ENCODE results near the gene MYH14. TPM values are rescaled to one million over a fixed set of nuclear protein-coding genes. Genes with fewer than 3 reads are reported as not detected.
"Not testable (repeated sequence)": the region's sequence is repeated elsewhere in the genome, so short reads cannot be mapped to it uniquely, and the experiment has no call there.

The MYH14 gene
- total and polyA plus RNA-seq, 4 experiments from 2014 or later: not detected

DNA sequence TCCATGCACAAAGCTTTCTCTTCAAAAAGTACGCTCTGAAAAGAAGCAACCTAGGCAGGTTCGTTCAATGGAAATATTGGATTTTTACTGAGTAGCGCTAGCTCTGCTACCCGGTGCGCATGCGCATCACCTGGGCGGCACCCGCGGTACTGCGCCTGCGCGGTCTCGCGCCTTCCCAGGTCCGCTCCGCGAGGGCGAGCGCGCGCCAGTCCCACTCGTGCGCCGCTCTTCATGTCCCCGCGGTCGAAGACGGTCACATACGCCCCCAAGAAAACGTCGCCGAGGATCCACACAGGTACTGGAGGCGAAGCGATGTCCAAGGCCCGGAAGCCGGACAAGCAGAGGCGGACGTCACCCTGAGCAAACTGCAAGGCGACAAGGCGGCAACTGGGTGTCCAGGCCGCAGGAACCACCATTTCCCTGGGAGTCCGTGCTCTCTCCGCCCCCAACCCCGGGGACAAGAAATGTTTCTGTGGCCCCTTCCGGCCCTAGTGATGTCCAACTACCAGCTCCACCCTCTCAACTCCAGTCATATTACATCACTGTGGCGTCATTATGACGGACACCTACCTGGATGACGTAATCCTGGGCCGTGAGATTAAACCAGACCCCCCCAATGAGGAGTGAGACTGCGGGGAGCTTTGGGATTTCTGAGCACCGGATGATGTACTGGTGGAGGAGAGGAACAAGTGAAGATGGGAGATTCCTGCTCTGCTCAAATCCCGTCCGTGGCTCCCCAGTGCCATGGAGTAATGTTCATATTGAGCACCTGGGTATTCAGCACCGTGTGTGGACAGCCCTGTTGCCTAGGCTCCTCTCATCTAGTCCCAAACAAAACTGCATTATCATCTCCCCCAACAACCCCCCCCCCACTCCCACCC, 130.6 kb downstream of the MYH14 start:
- Mint-ChIP-seq H3K27ac (peak overlapping the region; percentile 69 to 98 (median 95)), H3K4me3 (peak overlapping the region; percentile 82 to 97 (median 92)), H3K36me3 (peaks cover 5 to 6% of the 10 kb centered on the region in 2 donors), H3K9me3 (peaks cover 0 to 18% (median 10%) of the 10 kb centered on the region in 8 donors), H3K4me1 (peaks cover 28 to 61% (median 41%) of the 10 kb centered on the region in 4 donors), H3K27me3 (peaks cover 14 to 38% of the 10 kb centered on the region in 2 donors)
- H3K36me3 ChIP-seq (ENCODE audit: insufficient read depth, low read length): no peaks in the 10 kb centered on the region
- ChIA-PET POLR2A (ENCODE audit: partially characterized antibody) (interaction anchor here (1.0 to 3.8 kb wide), 7 partner anchors 13 to 471 kb away, joined by 4 to 27 read pairs (median 6); partner anchors contain the start of genes JOSD2, NR1H2 and POLD1), CTCF (ENCODE audit: partially characterized antibody) (interaction anchor here (1.3 to 1.8 kb wide), 2 partner anchors 24 to 42 kb away, joined by 3 to 11 read pairs; partner anchors contain the start of gene NR1H2)
- intact Hi-C loops (cut with micrococcal nuclease): loop anchor here (1.0 to 5.0 kb wide), 4 partner anchors 23 to 470 kb away; partner anchors contain the start of genes JOSD2 and POLD1
- peaks cover 51% of the 10 kb centered on the region for H3K4me1 ChIP-seq (ENCODE audit: insufficient read depth, low read length)
- DNase-seq: peak in 3 of 5 donors; percentile 87 to 90 (median 89)
- no peaks in the 10 kb centered on the region for H3K9me3 ChIP-seq (ENCODE audit: control insufficient read depth in 1 of 2, low read length in 2 of 2)
- peak overlapping the region; percentile 67 to 76 for H3K4me3 ChIP-seq (ENCODE audit: low read length in 2 of 2)
- peaks cover 17% of the 10 kb centered on the region for H3K27me3 ChIP-seq (ENCODE audit: insufficient read depth, low read length)
- H3K27ac ChIP-seq (ENCODE audit: low read depth, low read length): peak overlapping the region; percentile 3

DNA sequence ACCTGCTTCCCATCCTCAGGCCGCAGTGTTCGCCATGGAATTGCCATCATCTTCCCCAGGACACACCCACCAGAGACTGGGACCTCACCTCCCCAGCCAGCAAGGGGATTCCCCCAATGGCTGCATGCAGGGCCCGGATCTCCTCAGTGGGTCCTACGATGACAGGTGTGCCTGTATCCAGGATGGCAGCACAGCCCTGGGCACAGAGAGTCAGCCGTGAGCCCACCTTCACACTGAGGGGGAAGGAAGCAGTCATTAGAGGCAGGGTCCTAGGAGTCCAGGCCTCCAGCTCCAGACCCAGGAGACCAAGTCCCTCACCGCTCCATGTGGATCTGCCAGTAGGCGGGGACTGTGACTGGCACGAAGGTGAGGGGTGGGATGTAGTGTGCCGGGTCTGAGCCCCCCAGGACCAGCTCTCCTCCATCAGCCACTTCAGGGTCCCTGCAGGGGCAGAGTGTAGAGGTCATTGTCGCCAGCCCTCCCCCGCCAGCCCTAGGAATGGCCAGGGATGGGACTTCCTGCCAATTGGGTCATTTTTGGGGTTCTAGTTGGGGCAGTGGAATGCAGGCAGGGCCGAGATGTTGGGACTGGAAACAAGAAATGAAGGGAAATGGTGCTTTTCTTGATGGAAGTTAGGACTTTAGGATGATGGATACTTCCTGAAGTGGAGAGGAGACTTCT, 131.5 kb downstream of the MYH14 start:
- Mint-ChIP-seq H3K27ac (peak overlapping the region in 2 of 7 donors; percentile 72 to 75), H3K36me3 (no peaks in the 10 kb centered on the region), H3K9me3 (peaks cover 0 to 12% (median 4%) of the 10 kb centered on the region in 8 donors), H3K4me3 (peak overlapping the region in 7 of 8 donors; percentile 5 to 93 (median 59)), H3K27me3 (peaks cover 8 to 30% of the 10 kb centered on the region in 2 donors), H3K4me1 (peaks cover 22 to 52% (median 34%) of the 10 kb centered on the region in 4 donors)
- Histone ChIP-seq H3K27ac (ENCODE audit: low read depth, low read length) (no peak overlapping the region), H3K36me3 (ENCODE audit: insufficient read depth, low read length) (no peaks in the 10 kb centered on the region), H3K4me3 (ENCODE audit: low read length in 2 of 2) (no peak overlapping the region), H3K4me1 (ENCODE audit: insufficient read depth, low read length) (peaks cover 44% of the 10 kb centered on the region), H3K9me3 (ENCODE audit: control insufficient read depth in 1 of 2, low read length in 2 of 2) (no peaks in the 10 kb centered on the region), H3K27me3 (ENCODE audit: insufficient read depth, low read length) (peaks cover 11% of the 10 kb centered on the region)
- CTCF ChIA-PET (ENCODE audit: partially characterized antibody): interaction anchor here (0.5 to 1.8 kb wide), 2 partner anchors 23 to 447 kb away, joined by 3 to 11 read pairs; no protein-coding TSS in a partner anchor
- POLR2A ChIA-PET (ENCODE audit: partially characterized antibody): interaction anchor here (1.2 to 3.8 kb wide), 5 partner anchors 23 to 470 kb away, joined by 3 to 27 read pairs (median 8); partner anchors contain the start of genes JOSD2 and POLD1
- intact Hi-C loops (cut with micrococcal nuclease): loop anchor here (5.0 kb wide), 1 partner anchor 47 kb away; the partner anchor contains the start of gene POLD1
- no peak for DNase-seq

DNA sequence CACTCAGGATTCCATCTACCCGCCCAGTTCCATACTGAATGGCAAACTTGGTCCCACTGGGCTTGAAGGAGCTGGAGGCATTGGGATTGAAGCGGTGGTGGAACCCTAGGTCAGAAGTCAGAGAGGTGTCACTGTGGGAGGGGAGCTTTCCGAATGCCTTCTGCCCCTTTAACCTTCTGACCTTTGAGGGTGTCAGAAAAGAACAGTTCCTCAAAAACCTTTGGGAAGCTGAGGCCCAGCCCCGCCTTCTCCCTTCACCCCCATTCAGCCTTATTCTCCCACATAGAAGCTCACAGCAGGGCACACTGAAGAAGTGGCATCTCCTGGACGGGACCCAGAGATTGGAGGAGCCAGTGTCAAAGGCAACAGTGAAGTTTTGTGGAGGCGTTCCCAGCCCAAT, 133.6 kb downstream of the MYH14 start:
- Mint-ChIP-seq H3K27me3 (peaks cover 2 to 17% of the 10 kb centered on the region in 2 donors), H3K4me1 (peaks cover 10 to 30% (median 18%) of the 10 kb centered on the region in 4 donors), H3K27ac (peak overlapping the region in 1 of 7 donors; percentile 2)
- POLR2A ChIA-PET (ENCODE audit: partially characterized antibody); H3K36me3 ChIP-seq (ENCODE audit: insufficient read depth, low read length); H3K36me3 Mint-ChIP-seq; H3K9me3 Mint-ChIP-seq; CTCF ChIA-PET (ENCODE audit: partially characterized antibody); H3K4me3 ChIP-seq (ENCODE audit: low read length in 2 of 2); H3K27ac ChIP-seq (ENCODE audit: low read depth, low read length); H3K9me3 ChIP-seq (ENCODE audit: control insufficient read depth in 1 of 2, low read length in 2 of 2); H3K27me3 ChIP-seq (ENCODE audit: insufficient read depth, low read length); H3K4me3 Mint-ChIP-seq; DNase-seq; intact Hi-C loops (cut with micrococcal nuclease): not testable (repeated sequence)
- peaks cover 23% of the 10 kb centered on the region for H3K4me1 ChIP-seq (ENCODE audit: insufficient read depth, low read length)

DNA sequence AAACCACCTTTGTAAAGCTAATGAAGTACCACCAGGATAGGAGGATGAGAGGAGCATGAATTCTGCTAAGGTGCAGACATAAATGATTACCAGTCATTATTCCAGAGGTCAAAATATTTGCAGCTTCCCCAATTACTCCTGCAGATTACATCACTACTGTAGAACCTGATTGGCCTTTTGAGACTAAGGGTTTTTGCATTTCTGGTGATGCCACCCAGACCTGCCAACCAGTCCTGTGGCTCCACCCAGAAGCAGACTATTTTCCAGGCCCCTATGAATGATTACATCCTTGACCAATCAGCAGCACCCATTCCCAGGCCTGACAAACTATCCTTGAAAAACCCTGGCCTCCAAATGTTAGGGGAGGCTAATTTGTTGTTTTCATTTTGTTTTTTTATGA, 136.9 kb downstream of the MYH14 start:
- peaks cover 3 to 7% of the 10 kb centered on the region in 2 donors for H3K27me3 Mint-ChIP-seq
- Histone ChIP-seq H3K27me3 (ENCODE audit: insufficient read depth, low read length) (no peaks in the 10 kb centered on the region), H3K4me1 (ENCODE audit: insufficient read depth, low read length) (no peaks in the 10 kb centered on the region), H3K27ac (ENCODE audit: low read depth, low read length) (no peak overlapping the region), H3K4me3 (ENCODE audit: low read length in 2 of 2) (no peak overlapping the region), H3K9me3 (ENCODE audit: control insufficient read depth in 1 of 2, low read length in 2 of 2) (no peaks in the 10 kb centered on the region), H3K36me3 (ENCODE audit: insufficient read depth, low read length) (no peaks in the 10 kb centered on the region)
- no peaks in the 10 kb centered on the region for H3K36me3 Mint-ChIP-seq
- no peak overlapping the region for H3K4me3 Mint-ChIP-seq
- CTCF ChIA-PET (ENCODE audit: partially characterized antibody): no interaction called here
- H3K4me1 Mint-ChIP-seq: peaks cover 0 to 5% (median 1%) of the 10 kb centered on the region in 4 donors
- DNase-seq: no peak
- POLR2A ChIA-PET (ENCODE audit: partially characterized antibody): no interaction called here
- intact Hi-C loops (cut with micrococcal nuclease): no loop called here
- H3K27ac Mint-ChIP-seq: no peak overlapping the region
- peaks cover 0 to 12% (median 5%) of the 10 kb centered on the region in 8 donors for H3K9me3 Mint-ChIP-seq

DNA sequence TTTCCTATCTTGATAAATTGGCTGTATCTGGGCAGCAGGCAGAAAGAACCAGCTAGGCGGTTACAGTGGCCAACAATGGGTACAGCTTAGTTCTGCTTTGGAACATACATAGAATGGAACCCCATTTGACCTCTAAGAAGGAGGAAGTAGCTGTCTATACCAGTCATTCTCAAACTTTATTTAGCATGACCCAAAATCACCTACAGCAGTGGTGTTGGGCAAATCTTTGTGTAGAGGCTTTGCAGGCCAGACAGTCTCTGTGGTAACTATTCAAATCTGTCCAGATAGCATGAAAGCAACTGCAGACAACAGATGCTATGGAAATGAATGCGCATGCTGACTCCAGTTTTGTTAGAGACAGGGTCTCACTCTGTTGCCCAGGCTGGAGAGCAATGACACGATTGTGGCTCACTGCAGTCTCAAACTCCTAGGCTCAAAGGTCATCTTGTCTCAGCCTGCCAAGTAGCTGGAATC, 137.7 kb downstream of the MYH14 start:
- H3K4me3 Mint-ChIP-seq: no peak overlapping the region
- CTCF ChIA-PET (ENCODE audit: partially characterized antibody): no interaction called here

DNA sequence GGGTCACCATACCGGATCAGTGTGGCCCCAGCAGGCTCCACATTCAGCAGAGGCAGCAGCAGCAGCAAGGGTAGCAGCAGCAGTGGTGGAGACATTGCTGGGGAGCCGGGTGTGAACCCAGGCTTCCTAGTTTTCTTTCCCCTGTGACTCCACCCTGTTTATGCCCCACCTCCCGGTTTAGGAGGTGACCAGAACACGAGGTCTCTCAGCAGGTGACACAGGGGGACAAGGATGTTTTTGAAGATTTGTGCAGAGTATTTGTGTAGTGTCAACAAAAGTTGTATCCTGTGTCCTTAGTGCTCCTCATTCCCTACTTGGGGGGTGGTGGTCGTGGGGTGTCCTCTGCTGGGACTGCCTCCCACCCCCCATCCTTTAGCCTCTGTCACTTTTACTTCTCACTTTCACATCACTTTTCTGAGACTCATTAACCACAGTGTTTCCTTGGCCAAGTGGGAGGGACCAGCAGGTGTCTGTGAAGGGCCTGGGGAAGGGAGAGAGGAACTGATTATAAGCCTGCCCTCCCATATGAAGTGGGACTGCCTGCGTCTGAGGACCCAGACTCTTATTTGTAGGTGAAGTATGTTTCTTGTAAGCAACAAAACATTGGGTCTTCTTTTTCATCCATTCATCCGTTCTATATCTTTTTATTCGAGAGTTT, 141.4 kb downstream of the MYH14 start:
- H3K27ac Mint-ChIP-seq: no peak overlapping the region
- H3K27ac ChIP-seq (ENCODE audit: low read depth, low read length): no peak overlapping the region
- POLR2A ChIA-PET (ENCODE audit: partially characterized antibody): no interaction called here

More for the DNA sequence above, 137.7 kb downstream of the MYH14 start:
- no peak overlapping the region for H3K27ac ChIP-seq (ENCODE audit: low read depth, low read length)
- no peaks in the 10 kb centered on the region for H3K27me3 ChIP-seq (ENCODE audit: insufficient read depth, low read length)
- no peaks in the 10 kb centered on the region for H3K36me3 ChIP-seq (ENCODE audit: insufficient read depth, low read length)
- Mint-ChIP-seq H3K36me3 (peaks cover under 1 to 2% of the 10 kb centered on the region in 2 donors), H3K27me3 (peaks cover 1 to 3% of the 10 kb centered on the region in 2 donors), H3K9me3 (peaks cover 0 to 14% (median 6%) of the 10 kb centered on the region in 8 donors), H3K4me1 (peaks cover 0 to 1% (median under 1%) of the 10 kb centered on the region in 4 donors), H3K27ac (no peak overlapping the region)
- DNase-seq: no peak
- H3K4me1 ChIP-seq (ENCODE audit: insufficient read depth, low read length): no peaks in the 10 kb centered on the region
- H3K9me3 ChIP-seq (ENCODE audit: control insufficient read depth in 1 of 2, low read length in 2 of 2): no peaks in the 10 kb centered on the region
- intact Hi-C loops (cut with micrococcal nuclease): no loop called here
- POLR2A ChIA-PET (ENCODE audit: partially characterized antibody): no interaction called here
- H3K4me3 ChIP-seq (ENCODE audit: low read length in 2 of 2): no peak overlapping the region

More for the DNA sequence above, 141.4 kb downstream of the MYH14 start:
- H3K4me1 ChIP-seq (ENCODE audit: insufficient read depth, low read length): peaks cover 11% of the 10 kb centered on the region
- H3K27me3 ChIP-seq (ENCODE audit: insufficient read depth, low read length): no peaks in the 10 kb centered on the region
- Mint-ChIP-seq H3K4me1 (peaks cover 9 to 20% (median 12%) of the 10 kb centered on the region in 4 donors), H3K4me3 (peak overlapping the region in 1 of 8 donors; percentile 43), H3K36me3 (peaks cover 1 to 4% of the 10 kb centered on the region in 2 donors), H3K27me3 (peaks cover 1 to 2% of the 10 kb centered on the region in 2 donors), H3K9me3 (peaks cover 0 to 13% (median 6%) of the 10 kb centered on the region in 8 donors)
- no peak for DNase-seq
- H3K9me3 ChIP-seq (ENCODE audit: control insufficient read depth in 1 of 2, low read length in 2 of 2): no peaks in the 10 kb centered on the region
- H3K4me3 ChIP-seq (ENCODE audit: low read length in 2 of 2): no peak overlapping the region
- CTCF ChIA-PET (ENCODE audit: partially characterized antibody): no interaction called here
- H3K36me3 ChIP-seq (ENCODE audit: insufficient read depth, low read length): no peaks in the 10 kb centered on the region
- intact Hi-C loops (cut with micrococcal nuclease): no loop called here
